Stimulated activated CD4-positive, alpha-beta T cell treated with anti-CD3 and anti-CD28 coated beads, Interleukin-1b, Interleukin-23, amount 100 ng/mL, for 4 hours (primary cell): ENCODE measurements around the gene AIF1.

Experiments used
- DNase-seq, 2 donors: peaks; one replicate each; pipeline ENCODE4 v3.0.0-alpha.2; 2020; ENCODE audit warnings: low read depth in 2 of 2

AIF1 gene

DNA sequence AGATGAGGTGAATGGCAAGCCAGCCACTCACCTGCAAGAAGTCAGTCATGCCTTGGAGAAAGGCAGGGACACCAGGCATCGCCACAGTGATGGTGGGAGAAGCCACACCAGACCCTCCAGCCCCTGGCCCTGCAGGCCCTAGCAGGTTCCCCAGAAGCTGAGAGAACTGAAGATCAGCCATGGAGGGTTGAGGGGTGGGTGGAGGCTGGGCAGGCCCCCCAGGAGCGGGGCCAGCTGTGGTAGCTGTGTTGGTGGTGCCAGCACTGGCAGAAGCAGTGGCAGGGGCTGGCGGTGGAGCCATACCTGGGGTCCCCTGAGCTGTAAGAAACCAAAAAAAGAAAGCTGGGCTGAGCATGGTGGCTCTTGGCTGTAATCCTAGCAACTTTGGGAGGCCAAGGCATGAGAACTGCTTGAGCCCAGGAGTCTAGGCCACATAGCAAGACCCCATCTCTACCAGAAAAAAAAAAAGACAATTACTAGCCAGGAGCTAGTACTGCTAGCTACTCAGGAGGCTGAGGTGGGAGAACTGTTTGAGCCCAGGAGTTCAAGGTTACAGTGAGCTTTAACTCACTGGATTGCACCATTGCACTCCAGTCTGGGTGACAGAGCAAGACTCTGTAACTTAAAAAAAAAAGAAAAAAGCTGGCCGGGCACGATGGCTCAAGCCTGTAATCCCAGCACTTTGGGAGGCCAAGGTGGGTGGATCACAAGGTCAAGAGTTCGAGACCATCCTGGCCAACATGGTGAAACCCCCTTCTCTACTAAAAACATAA is 27.9 kb downstream of the AIF1 start:
- DNase-seq, result no peak

DNA sequence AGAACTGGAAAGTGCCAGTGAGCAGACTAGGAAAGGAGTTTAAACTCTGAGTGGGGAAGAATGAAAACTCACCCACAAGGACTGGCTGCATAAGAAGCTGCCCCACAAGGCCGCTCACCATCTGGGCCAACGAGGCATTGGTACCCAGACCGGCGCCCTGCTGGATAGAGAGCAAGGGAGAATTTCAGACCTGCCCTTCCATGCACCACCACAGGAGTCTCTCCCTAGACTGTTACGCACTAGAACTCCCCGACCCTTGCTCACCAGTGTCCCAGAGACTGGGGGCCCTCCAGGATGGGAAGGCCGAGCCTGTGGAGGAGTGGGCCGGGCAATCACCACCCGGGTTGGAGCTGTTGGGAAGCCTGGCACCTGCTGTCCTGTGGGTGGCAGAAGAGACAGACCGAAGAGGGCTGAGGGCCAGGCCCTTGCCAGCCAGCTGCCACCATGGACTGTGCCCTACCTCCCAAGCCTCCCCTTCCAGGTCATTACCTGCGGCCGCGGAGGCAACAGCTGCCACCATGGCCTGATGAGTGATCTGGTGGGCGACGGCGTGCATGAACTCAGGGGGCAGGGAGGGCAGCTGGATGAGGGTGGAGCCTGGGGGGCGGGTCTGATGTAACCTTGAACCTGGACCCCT is 28.9 kb downstream of the AIF1 start:
- DNase-seq, result no peak

DNA sequence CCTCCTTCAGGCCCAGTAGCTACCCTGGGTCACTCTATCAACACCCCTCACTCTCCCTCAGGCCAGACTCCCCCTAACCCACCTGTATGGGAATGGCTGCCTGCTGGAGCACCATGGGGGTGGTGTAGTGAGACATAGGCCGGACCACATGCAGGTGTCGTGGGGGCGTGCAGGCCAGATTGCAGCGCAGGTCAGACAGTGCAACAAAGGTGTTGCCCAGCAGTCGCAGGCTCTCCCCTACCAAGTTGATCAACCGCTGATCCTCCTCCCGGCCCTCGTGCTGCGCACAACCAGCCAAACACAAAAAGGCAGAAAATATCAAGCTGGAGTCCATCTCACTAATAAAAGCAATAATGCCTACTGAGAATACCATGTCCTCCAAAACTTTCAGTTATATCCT is 30.3 kb downstream of the AIF1 start:
- DNase-seq, result no peak

DNA sequence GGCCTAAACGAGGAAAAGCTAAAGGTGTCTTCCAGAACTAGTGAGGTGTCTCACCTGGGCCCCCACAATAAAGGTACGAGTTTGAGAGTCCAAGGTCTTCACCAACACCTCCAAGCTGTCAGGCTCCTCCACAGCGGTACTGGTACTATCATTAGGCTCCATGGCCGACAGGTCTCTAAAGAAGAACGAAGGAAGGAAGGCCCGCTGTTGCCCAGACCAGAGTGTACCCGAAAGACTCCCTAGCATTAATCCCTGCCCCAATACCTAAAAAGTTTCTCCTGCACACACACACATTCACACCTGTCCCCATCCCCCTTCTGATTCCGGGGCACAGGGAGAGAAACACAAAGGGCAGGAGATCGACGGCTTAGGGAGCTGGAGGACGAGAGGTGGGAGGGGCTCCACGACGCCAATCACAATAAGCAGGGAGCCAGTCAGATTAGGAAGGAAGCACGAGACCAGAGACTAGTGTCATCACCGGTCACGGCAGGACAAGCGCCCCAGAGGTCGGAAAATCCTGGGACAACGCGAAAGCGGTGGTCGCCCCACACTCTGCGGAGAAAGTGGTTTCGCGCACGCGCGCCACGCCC is 36.7 kb downstream of the AIF1 start:
- DNase-seq, result no peak

DNA sequence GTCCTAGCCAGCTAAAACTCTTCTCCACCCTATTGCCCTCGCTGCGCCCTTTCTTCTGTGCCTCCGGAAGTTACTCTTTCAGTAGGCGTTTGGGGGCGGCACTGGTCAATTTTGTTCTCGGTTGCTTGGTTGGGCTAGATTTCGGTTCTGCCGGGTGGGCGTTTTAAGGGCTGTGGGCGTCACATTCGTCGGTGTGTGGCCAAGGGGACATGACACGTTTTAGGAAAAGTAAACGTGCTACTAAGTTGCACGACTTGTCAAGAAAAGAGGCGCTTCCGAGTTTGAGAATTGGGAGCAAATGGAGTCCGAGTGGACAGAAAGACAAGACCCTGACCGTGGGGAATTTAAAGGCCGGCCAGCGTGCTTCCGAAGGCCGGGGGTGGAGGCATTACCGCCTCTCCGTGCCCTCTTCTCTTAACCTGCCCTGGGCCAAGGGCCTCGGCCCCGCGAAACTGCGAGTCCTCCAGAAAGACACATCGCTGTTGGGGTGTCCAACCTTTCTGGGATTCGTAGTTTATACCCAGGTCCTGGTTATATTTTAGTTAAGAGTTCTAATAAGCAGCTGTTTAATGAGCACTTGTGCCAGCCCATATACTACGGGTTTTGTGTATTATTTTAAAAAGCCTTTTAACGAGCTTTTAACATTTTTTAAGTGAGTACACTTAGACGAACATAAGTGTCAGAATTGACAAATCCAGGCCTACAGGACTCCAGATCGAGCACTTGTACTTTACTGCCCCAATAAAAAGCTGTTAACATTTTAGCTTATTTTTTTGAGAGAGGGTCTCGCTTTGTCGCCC is 38.1 kb downstream of the AIF1 start:
- DNase-seq, result peak in 1 of 2 donors; percentile 68

DNA sequence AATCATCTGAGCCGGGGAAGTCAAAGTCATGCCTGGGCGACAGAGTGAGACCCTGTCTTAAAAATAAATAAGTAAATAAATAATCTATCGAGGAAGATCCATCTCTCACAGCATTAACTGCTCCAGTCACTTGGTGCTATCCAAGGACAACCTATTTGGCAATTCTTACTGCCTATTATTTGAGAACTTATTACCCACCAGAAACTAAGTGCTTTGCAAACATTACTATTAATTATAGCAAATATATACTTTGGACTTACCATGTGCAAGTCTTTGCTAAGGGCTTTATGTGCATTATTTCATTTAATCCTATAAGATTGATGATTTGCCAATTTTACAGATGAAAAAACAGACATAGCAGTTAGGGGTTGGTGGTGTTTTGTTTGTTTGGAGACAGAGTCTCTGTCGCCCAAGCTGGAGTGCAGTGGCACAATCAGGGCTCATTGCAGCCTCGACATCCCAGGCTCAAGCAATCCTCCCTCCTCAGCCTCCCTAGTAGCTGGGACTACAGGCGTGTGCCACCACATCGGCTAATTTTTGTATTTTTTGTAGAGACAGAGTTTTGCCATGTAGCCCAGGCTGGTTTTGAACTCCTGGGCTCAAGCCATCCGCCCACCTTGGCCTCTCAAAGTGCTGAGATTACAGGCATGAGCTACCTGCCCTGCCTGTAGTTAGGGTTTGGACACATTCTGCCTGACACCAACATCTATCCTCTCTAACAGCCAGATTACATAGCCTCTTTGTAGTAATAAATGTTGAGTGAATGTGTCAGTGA is 39.7 kb downstream of the AIF1 start:
- no peak for DNase-seq

DNA sequence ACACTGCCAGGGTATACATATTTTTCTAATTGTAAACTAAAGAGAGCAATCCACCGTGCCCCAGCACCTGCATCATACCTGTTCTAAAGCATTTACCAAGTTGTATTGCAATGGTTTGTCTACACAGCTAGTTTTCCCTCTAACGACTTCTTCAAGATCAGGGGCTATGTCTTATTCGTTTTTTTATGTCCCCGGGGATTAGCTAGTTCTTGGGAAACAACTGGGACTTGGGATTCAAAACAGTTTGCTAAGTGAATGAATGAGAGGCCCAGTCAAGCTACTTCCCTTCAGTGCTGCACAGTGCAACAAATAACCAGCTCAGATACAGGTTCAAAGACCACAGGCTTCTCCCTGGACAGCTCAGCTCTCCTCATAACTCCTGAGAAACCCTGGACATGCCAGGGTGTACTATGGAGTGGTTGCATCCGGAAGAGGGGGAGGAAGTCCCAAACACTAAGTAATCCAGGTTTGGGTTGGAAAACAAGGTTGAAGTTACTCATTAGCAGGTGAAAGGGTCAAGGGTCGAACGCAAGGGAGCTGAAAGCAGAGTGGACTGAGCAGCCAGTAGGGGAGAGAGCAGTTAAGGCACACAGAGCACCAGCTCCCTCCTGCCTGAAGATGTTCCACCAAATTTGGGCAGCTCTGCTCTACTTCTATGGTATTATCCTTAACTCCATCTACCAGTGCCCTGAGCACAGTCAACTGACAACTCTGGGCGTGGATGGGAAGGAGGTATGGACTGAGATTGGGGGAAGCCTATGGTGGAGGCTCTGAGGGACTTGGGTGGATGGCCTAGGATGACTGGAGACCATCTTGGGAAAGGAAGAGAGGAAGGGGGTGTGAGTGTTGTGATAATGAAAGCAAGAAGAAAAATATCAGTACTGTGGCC is 40.6 kb downstream of the AIF1 start, which contains the start of gene APOM:
APOM (plus strand) TSS at position 546 of the 889 bp plus-strand sequence; CDS start at position 619, 73 bp downstream.
- DNase-seq, result no peak

DNA sequence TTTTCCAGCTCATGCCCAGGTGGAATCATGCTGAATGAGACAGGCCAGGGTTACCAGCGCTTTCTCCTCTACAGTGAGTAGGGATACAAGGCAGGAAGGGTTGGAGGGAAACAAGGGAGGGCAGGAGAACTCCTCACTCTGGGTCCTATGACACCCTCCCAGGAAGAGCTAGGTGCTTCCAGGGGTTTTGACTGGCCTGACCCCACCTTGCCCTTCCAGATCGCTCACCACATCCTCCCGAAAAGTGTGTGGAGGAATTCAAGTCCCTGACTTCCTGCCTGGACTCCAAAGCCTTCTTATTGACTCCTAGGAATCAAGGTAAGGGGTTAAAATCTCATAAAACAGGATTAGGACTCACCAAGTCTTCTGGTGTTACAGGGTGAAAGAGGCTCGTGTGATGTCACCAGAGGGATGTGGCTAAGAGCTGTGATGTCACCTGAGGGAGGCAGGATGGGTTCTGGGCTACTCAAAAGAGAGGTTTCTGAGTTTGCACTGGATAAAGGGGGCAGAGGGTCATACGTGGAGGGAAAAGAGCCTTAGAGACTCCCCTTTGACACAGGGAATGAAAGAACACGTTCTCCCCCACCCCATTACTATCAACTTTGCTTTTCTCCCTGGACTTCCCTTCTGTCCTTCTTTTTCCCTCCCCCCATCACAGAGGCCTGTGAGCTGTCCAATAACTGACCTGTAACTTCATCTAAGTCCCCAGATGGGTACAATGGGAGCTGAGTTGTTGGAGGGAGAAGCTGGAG is 42.5 kb downstream of the AIF1 start:
- no peak for DNase-seq

DNA sequence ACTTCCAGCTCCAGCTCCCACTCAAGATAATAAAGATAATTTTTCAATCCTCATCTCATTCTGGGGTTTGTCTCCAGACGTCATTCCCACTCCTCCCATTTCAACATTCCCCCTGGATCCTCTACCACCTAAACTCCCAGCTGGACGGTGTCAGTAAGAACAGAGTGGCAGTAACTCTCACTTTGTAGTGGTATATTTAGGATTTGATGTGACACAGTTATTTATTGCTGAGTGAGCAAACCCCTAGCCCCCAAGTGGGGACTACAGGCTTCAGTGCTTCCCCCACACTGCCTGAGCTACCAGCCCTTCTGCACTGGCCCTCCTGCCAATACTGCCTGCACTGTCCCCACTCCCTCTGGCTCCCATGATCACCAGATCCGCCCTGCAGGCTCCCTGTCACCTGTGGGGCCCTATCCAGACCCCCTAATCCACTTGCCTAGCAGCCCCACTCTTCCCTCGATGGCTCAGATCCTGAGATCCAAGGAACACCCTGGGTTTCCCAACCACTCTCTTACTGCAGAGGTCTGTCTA is 43.2 kb downstream of the AIF1 start:
- DNase-seq, result no peak

DNA sequence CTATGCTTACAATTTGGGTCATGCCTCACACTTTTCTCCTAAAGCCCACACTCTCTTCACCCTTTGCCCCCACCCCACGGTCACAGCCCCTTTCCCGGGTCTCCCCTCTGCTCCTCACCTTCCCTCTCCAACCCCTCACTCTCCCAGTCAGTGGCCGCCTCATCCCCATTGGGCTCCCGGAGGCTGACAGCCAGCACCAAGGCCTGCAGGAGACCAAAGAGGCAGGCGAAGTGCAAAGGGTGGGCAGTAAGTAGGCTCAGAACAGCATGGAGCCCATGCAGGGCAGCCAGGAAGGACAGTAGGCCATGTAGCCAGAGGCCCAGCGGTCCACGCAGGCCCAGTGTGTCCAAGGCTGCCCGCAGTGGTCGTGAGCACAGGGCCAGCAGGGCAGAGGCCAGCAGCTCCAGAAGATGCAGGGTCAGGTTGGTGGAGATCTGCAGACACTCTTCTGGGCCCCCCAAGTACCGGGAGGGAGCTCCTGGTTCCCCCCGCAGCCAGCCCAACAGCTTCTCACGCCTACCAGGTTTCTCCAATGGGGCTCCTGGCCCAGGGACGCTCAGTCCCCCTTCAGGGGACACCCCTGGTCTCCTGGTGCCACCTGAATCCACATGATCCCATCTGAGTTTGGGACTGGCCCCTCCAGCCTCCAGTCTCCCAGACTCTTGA is 44.1 kb downstream of the AIF1 start:
- no peak for DNase-seq

DNA sequence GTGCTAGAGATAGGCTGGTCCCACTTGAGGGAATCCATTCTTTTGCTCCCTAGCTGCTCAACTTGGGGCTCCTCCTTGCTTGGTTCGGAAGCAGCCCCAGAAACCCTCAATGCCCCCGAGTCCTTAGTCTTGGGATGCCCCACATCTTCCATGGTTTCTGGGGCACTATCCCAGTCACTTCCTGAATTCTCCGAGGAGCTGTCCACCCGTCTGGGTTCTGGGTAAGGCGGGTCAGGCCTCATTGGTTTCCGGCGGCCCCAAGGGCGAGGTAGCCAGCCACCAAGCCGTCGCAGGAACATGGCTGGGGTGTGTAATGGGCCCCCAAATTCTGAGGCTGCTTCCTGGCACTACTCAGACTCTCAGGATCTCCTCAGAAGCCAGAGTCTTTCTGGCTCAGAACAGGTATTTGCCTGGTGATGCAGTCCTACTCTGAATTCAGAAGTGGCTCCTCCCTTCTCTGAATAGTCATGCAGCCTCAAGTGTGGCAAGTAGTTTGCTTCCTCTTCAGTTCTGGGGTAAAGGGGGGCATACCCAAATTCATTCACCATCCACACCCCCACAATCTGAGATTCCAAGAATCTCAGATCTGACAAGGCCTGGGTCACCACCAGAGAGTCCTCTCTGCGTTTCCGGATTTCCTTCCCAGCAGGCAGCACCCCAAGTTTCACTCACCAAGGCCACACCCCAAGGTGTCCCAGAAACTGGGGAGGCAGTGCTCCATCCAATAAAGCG is 44.8 kb downstream of the AIF1 start:
- no peak for DNase-seq

DNA sequence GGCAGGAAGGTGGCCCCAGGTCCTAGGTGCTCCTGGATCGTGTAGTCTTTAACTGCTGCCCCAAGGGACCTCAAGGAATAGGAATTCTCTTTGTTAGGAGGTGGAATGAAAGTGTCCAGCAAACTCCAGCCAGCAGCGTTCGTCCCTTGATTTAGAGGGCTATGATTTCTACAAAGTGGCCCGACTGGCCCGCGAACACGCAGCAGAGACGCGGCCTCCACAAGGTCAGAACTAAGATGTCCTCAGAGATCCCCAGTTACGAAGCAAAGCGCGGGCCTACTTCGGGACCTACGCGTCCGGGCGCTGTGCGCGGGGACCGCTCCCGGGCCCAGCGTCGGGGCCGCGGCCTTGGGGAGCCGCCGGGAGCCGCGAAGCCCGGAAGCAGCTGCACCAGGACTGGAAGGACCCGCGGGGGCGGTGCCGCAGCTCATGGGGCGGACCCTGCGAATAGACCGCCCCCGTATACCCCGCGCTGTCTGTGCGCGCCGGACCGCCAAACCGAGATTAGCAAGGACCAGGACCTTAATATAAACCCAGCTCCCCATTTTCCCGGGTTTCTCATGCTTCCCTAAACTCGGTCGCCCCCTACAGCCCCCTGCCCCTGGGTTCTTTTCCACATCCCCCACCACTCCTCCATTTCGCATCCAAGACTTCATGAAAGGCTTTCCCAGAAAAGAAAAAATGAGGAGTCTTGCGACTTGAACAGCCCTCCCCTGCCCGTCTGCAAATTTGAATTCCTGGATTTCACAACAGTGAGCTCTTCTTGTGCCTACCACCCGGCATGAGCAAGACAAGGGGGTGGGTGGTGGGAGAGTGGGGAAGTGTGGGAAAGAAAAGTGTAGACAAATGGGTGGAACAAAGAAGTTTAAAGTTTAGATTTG is 45.6 kb downstream of the AIF1 start, which contains the start of gene C6orf47:
C6orf47 (minus strand) TSS at position 398 of the 881 bp plus-strand sequence. CDS start 831 bp downstream, outside the sequence.
- DNase-seq, result peak; percentile 56 to 74

DNA sequence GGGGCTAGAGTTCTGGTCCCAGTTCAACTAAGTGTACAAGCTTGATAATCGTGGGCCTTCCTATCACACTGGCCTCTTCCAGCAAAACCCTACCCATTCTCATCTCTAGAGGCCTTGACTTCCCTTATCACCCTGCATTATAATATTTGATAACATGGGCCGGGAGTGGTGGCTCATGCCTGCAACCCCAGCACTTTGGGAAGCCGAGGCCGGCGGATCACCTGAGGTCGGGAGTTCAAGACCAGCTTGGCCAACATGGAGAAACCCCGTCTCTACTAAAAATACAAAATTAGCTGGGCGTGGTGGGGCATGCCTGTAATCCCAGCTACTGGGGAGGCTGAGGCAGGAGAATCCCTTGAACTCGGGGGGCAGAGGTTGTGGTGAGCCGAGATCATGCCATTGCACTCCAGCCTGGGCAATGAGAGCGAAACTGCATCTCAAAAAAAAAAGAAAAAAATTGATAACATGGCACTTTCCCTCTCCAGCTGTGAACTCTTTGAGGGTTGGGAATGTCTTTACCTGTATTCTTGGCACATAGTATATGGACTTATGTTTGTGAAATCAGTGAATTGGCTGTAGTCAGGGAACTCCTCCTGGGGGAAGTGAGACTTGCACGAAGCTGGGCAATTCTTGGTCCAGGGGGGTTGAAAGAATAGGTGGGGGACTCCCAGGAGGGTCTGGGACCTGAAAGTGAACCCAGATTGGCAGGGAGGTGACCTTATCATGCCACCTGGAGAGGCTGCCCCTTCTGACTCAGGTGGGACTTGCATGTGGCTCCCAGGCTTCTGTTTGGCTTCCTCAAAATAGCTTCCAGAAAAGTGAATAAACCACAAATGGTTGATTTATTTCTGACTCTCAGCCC is 46.5 kb downstream of the AIF1 start:
- DNase-seq, result no peak

DNA sequence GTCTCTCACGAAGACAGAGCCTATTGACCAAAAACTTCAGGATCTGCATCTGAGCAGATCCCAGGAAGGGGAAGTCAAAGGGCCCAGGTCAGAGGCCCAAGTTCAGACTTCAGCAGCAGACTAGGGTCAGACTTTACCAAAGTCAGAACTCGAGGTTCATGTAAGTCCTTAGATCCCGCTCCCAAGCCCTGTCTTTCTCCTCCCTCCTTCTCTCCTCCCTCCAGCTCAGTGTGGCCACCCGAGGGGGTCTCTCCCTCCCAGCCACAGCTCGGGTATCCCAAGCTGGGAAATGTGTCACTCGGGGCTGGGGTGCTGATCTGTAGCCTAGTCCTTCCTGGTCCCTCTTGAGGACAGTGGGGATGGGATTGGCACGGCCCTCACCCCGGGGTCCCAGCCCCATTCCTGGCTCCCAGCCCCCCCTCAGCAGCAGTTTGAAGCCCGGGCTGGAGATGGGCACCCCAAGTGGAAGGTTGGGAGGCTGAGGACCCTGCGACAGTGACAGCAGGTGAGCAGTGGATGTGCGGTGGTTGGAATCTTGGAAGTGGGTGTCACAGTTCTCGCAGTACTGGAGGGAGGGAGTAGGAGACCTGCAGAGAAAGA is 47.2 kb downstream of the AIF1 start:
- DNase-seq, result no peak

DNA sequence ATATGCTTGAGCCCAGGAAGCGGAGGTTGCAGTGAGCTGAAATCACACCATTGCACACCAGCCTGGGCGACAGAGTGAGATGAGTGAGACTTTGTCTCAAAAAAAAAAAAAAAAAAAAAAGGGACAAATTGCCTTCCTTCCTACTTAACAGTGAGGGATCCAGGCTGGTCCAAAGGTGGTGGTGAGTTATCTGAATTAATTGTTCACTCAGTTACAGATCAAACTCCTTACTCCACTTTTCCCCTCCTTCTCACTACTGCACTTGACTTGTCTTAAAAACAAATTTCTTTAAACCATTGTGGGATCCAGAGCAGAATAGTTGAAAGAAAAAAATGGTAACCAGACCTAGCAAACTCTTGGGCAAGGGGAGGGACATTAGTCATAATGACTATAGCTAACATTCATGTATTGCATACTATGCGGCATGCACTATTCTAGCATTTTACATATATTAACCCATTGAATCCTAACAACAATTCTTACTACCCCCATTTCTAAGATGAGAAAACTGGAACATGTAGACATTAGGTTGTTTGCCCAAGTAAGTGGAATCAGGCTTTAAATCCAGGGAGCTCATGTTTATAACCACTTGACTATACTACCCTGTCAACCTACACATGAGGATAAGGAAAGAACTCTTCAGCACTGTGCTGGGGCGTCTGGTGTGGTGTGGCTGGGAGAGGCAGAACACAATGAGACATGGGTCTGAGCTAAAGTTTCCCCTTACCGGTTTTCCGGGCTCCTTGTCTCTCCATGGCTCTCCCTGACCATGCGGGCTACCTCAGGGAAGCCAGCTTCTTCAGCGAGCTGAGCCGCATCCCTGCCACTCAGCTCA is 48.3 kb downstream of the AIF1 start:
- no peak for DNase-seq
